Coronary artery (tissue), 2 donors: Measurements from ENCODE around the gene ADAMTS15.

Source experiments
- DNase-seq: peaks from one replicate; pipeline ENCODE4 v3.0.0-alpha.2; 2017; ENCODE audit warnings: low spot score
- H3K27ac ChIP-seq, 2 donors: fragments of 200-600 bp; sonication (generic); one replicate each; pipeline ENCODE4 v1.5.1; 2016 to 2019
- H3K4me3 ChIP-seq: fragments of 200-600 bp; sonication (generic); 2 replicates; pipeline ENCODE4 v1.5.1; 2016; ENCODE audit warnings: mild to moderate bottlenecking, moderate library complexity
- CTCF ChIP-seq: fragments of 200-600 bp; sonication (generic); IDR thresholded peaks from one replicate; pipeline ENCODE4 v1.5.1; 2019; ENCODE audit warnings: antibody characterized with exemption

ADAMTS15 gene

GRCh38 chr11:130459521-130459920 is 11.1 kb downstream of the ADAMTS15 start:
- DNase-seq: no peak
- Histone ChIP-seq H3K4me3 (no peak overlapping the region), H3K27ac (no peak overlapping the region)
- no peak for TF ChIP-seq CTCF

- no peak overlapping the region for H3K27ac ChIP-seq
- DNase-seq: no peak
These were observed 13.8 kb downstream of the ADAMTS15 start for GRCh38 chr11:130462101-130462885.

GRCh38 chr11:130462931-130463330 is 14.5 kb downstream of the ADAMTS15 start:
- DNase-seq: no peak
- TF ChIP-seq CTCF: no peak
- Histone ChIP-seq H3K27ac (no peak overlapping the region), H3K4me3 (no peak overlapping the region)

More at GRCh38 chr11:130462101-130462885, 13.8 kb downstream of the ADAMTS15 start:
- no peak for TF ChIP-seq CTCF
- no peak overlapping the region for H3K4me3 ChIP-seq

- Histone ChIP-seq H3K27ac (no peak overlapping the region), H3K4me3 (no peak overlapping the region)
- no peak for DNase-seq
- TF ChIP-seq CTCF: no peak
These were observed 15.9 kb downstream of the ADAMTS15 start for GRCh38 chr11:130464291-130464812.

- Histone ChIP-seq H3K27ac (no peak overlapping the region), H3K4me3 (no peak overlapping the region)
- TF ChIP-seq CTCF: no peak
- no peak for DNase-seq
These were observed 16.8 kb downstream of the ADAMTS15 start for GRCh38 chr11:130465263-130465662.

GRCh38 chr11:130467116-130467900 is 18.9 kb downstream of the ADAMTS15 start:
- DNase-seq: no peak

More at GRCh38 chr11:130467116-130467900, 18.9 kb downstream of the ADAMTS15 start:
- Histone ChIP-seq H3K27ac (no peak overlapping the region), H3K4me3 (no peak overlapping the region)
- no peak for TF ChIP-seq CTCF
